Activated CD8-positive, alpha-beta T cell treated with anti-CD3 and anti-CD28 coated beads for 36 hours (primary cell): ENCODE measurements around the gene PRADC1. TPM values are rescaled to one million over a fixed set of nuclear protein-coding genes. Genes with fewer than 3 reads are reported as not detected.

Experiments used
- ATAC-seq: fragments of 200-7000 bp; cut with Tn5 transposase; one replicate; pipeline ENCODE4 v1.10.0; 2021; ENCODE audit warnings: mild to moderate bottlenecking, moderate library complexity
- CTCF ChIA-PET: fragments of 350-600 bp; sonication (Branson Sonifier 250); formaldehyde crosslinking; loops from one replicate; lab custom pipeline; 2021; ENCODE audit warnings: antibody characterized with exemption; lab: Charles Lee
- POLR2A ChIA-PET: fragments of 350-600 bp; sonication (Branson Sonifier 250); formaldehyde crosslinking; loops from one replicate; lab custom pipeline; 2021; ENCODE audit warnings: antibody characterized with exemption; lab: Charles Lee
- DNase-seq: peaks from one replicate; pipeline ENCODE4 v3.0.0-alpha.2; 2020
- H3K27ac Mint-ChIP-seq: one replicate; pipeline ENCODE4 v1.8.0; 2021; ENCODE audit warnings: mild to moderate bottlenecking, mixed read lengths
- H3K27me3 Mint-ChIP-seq: one replicate; pipeline ENCODE4 v1.8.0; 2021; ENCODE audit warnings: mixed read lengths
- H3K36me3 Mint-ChIP-seq: one replicate; pipeline ENCODE4 v1.8.0; 2021; ENCODE audit warnings: low read depth, mixed read lengths
- H3K4me1 Mint-ChIP-seq: one replicate; pipeline ENCODE4 v1.8.0; 2021; ENCODE audit warnings: low read depth, mixed read lengths
- H3K4me3 Mint-ChIP-seq: one replicate; pipeline ENCODE4 v1.8.0; 2021; ENCODE audit warnings: mild to moderate bottlenecking, moderate library complexity, mixed read lengths
- H3K9me3 Mint-ChIP-seq: one replicate; pipeline ENCODE4 v1.8.0; 2021; ENCODE audit warnings: mixed read lengths
- intact Hi-C: fragments of 100-400 bp; cut with micrococcal nuclease; formaldehyde crosslinking; loops from one replicate; pipeline ENCODE4 v1.10.0; 2022
- total RNA-seq, 2 experiments: library from RNA; stranded (reverse); gene quantifications; one replicate each; pipeline ENCODE4 v1.2.3, GENCODE V29; 2021
- TF ChIP-seq, protein P1 (sequence below): fragments of 200-600 bp; IDR thresholded peaks from one replicate; pipeline ENCODE4 v1.8.0; 2022; ENCODE audit warnings: antibody characterized with exemption, mild to moderate bottlenecking

The PRADC1 gene
- total RNA-seq, 2 experiments from 2014 or later: 12.4 to 16.2 TPM

DNA sequence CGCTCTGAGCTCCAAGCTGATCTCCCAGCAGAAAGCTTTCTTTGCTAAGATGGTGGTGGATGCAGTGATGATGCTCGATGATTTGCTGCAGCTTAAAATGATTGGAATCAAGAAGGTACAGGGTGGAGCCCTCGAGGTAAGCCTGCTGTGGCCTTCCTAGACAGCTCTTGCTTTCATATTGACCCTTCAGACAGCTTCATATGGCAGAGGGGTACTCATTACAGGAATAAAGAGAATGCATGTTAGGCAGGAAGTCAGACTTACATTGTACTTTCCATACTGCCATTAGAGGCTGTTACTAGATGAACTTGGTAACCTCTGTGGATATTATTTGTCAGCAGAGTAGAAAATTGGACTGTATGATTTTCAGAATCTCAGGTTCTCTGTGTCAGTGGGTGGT is 11.5 kb upstream of the PRADC1 start:
- peaks cover 19% of the 10 kb centered on the region for H3K4me1 Mint-ChIP-seq
- peak overlapping the region; percentile 74 for H3K27ac Mint-ChIP-seq
- peaks cover 57% of the 10 kb centered on the region for H3K36me3 Mint-ChIP-seq
- H3K9me3 Mint-ChIP-seq: no peaks in the 10 kb centered on the region
- H3K4me3 Mint-ChIP-seq: no peak overlapping the region
- no peak for DNase-seq
- no peaks in the 10 kb centered on the region for H3K27me3 Mint-ChIP-seq
- ChIA-PET POLR2A (interaction anchor here (0.7 to 3.6 kb wide), 5 partner anchors 9 to 13 kb away, joined by 3 to 26 read pairs (median 4); partner anchors contain the start of genes CCT7 and PRADC1), CTCF (interaction anchor here (0.9 to 2.0 kb wide), 5 partner anchors 9 to 67 kb away, joined by 3 to 6 read pairs (median 3); partner anchors contain the start of gene CCT7)
- intact Hi-C loops: no loop called here
- peak; percentile 55 for ATAC-seq
- TF ChIP-seq, protein P1, sequence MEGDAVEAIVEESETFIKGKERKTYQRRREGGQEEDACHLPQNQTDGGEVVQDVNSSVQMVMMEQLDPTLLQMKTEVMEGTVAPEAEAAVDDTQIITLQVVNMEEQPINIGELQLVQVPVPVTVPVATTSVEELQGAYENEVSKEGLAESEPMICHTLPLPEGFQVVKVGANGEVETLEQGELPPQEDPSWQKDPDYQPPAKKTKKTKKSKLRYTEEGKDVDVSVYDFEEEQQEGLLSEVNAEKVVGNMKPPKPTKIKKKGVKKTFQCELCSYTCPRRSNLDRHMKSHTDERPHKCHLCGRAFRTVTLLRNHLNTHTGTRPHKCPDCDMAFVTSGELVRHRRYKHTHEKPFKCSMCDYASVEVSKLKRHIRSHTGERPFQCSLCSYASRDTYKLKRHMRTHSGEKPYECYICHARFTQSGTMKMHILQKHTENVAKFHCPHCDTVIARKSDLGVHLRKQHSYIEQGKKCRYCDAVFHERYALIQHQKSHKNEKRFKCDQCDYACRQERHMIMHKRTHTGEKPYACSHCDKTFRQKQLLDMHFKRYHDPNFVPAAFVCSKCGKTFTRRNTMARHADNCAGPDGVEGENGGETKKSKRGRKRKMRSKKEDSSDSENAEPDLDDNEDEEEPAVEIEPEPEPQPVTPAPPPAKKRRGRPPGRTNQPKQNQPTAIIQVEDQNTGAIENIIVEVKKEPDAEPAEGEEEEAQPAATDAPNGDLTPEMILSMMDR: no peak

DNA sequence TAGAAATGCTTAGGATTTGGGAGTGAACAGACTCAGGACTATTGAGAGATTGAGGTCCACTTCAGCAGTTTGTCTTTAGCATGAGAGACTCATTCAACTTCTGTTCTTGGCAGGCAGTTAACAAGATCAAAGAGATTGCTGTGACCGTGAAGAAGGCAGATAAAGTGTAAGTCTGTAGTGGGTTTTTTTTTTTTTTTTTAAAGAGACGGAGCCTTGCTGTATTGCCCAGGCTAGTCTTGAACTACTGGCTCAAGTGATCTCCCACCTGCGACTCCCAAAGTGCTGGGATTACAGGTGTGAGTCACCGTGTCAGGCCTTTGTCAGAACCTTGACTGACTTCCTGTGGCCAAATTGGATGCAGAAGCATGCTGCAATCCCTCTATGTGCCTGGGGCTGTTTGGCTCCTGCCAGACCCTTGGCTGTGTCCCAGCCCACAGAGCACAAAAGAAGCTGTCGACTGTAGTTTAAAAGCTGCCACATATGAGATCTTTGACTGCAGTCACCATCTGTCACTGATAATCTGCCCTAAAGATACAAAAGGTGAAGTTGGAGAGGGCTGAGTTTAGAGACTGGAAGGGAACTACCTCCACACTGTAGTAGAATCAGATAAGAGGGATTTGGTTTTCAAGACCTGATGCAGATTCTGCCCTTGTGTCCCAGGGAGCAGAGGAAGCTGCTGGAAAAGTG is 11.0 kb upstream of the PRADC1 start:
- Mint-ChIP-seq H3K9me3 (no peaks in the 10 kb centered on the region), H3K36me3 (peaks cover 59% of the 10 kb centered on the region), H3K4me3 (no peak overlapping the region), H3K27me3 (no peaks in the 10 kb centered on the region), H3K27ac (peak overlapping the region; percentile 74), H3K4me1 (peaks cover 25% of the 10 kb centered on the region)
- ChIA-PET CTCF (interaction anchor here (0.9 to 2.0 kb wide), 6 partner anchors 8 to 67 kb away, joined by 3 to 6 read pairs (median 3); partner anchors contain the start of genes CCT7 and PRADC1), POLR2A (interaction anchor here (0.7 to 3.6 kb wide), 6 partner anchors 9 to 19 kb away, joined by 3 to 26 read pairs (median 4); partner anchors contain the start of genes CCT7 and PRADC1)
- ATAC-seq (no peak), DNase-seq (no peak)
- intact Hi-C loops: no loop called here
- TF ChIP-seq, protein P1: no peak

DNA sequence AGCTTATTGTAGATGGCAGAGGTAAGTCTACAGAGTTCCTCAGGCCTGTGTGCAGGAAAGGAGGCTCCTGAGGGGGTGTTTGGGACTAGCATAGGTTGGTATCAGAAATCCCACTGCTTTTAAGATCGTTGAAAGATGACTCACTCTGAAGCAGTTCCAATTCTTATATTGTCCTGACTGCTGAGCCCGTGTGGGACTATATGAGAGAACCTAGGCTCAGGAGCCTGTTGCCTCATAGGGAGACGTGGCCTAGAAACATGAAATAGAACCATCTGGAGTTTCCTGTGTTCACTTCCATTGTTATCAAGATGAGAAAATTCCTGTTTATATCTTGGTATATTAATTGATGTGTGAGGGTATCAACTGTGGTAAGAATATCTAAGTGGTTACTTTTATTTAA is 6.7 kb upstream of the PRADC1 start:
- Mint-ChIP-seq H3K9me3 (no peaks in the 10 kb centered on the region), H3K4me1 (peaks cover 46% of the 10 kb centered on the region), H3K36me3 (peaks cover 60% of the 10 kb centered on the region), H3K27me3 (no peaks in the 10 kb centered on the region), H3K27ac (peak overlapping the region; percentile 50), H3K4me3 (no peak overlapping the region)
- intact Hi-C loops: no loop called here
- TF ChIP-seq, protein P1: no peak
- no peak for ATAC-seq
- CTCF ChIA-PET: interaction anchor here (2.9 kb wide), 1 partner anchor 50 kb away, joined by 11 read pairs; no protein-coding TSS in a partner anchor
- DNase-seq: no peak
- POLR2A ChIA-PET: interaction anchor here (0.8 to 9.9 kb wide), 3 partner anchors 12 to 16 kb away, joined by 3 to 97 read pairs (median 3); no protein-coding TSS in a partner anchor

DNA sequence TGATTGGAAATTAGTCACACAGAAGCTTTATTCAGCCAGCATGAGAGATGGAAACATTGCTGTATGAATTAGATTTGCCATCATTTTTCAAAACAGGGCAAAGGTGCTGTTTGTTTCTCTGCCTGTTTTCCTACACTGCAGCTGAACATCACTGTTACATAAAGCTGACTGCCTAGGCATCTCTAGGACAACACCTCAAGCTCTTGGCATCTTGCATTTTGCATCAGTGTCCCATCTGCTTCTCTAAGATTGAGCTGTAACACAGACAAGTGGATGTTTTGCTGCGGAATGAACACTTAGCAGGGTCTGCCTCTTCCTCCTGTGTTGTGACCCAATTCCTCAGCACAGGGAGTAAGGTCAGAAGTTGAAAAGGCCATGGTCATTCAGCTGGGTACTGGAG is 5.9 kb upstream of the PRADC1 start:
- Mint-ChIP-seq H3K9me3 (no peaks in the 10 kb centered on the region), H3K36me3 (peaks cover 56% of the 10 kb centered on the region), H3K4me1 (peaks cover 41% of the 10 kb centered on the region), H3K27me3 (no peaks in the 10 kb centered on the region), H3K27ac (peak overlapping the region; percentile 50), H3K4me3 (no peak overlapping the region)
- intact Hi-C loops: no loop called here
- DNase-seq (no peak), ATAC-seq (no peak)
- ChIA-PET POLR2A (interaction anchor here (0.8 to 9.9 kb wide), 6 partner anchors 14 to 51 kb away, joined by 3 to 97 read pairs (median 4); partner anchors contain the start of gene FBXO41), CTCF (interaction anchor here (1.2 to 2.9 kb wide), 2 partner anchors 11 to 51 kb away, joined by 3 to 11 read pairs; no protein-coding TSS in a partner anchor)
- TF ChIP-seq, protein P1: no peak
